HG02943 (cell line): ENCODE results near the gene KRTAP5-5.
"Not testable (repeated sequence)": the region's sequence is repeated elsewhere in the genome, so short reads cannot be mapped to it uniquely, and the experiment has no call there.

Experiments used
- ATAC-seq: cut with Tn5 transposase; IDR thresholded peaks from one replicate; pipeline ENCODE4 v1.9.1; 2021; ENCODE audit warnings: mild to moderate bottlenecking, low read depth, moderate library complexity; ENCODE audit not compliant: unreplicated experiment

KRTAP5-5 gene

DNA sequence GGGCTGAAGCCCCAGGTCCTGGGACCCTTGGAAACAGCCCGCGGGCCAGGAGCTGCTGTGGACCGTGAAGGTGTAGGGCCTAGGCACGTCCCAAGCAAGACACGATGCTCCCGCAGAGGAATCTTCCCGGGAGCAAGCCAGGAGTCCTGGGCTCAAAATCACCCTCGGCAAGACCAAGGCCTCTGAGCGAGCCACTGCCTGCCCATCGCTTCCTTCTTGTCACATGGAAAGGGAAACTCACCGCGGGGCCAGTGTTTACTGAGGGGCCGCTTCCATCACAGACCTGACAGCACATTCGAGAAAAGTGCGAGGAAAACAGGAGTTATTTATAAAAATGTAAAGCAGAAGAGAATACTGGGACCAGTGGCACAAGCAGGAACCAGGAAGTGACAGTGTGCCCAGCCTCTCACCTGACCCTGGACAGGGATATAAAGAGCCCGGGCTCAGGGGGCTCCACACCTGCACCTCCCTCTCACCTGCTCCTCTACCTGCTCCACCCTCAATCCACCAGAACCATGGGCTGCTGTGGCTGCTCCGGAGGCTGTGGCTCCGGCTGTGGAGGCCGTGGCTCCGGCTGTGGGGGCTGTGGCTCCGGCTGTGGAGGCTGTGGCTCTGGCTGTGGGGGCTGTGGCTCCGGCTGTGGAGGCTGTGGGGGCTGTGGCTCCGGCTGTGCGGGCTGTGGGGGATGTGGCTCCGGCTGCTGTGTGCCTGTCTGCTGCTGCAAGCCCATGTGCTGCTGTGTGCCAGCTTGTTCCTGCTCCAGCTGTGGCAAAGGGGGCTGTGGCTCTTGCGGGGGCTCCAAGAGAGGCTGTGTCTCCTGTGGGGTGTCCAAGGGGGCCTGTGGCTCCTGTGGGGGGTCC, at the start of gene KRTAP5-5:
KRTAP5-5 (plus strand) TSS at position 450 of the 860 bp plus-strand sequence; CDS start at position 516, 66 bp downstream.
- ATAC-seq: no peak

DNA sequence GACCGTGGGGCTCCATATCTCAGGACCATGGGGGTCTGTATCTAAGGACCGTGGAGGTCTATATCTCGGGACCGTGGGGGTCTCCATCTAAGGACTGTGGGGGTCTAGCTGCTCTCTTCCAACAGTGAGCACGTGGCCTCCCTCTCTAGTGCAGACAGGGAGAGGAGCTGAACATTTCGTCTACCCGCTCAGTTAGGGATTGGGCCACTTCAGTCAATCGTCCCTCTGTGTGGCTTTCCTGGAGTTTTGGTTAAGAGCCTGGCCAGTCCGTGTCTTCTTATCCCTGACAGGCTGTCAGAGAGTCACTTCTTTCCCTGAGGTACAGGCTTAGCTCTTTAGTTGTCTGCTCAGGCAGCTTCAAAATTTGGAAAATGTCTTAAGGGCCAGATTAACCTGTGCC, 47.6 kb upstream of the KRTAP5-5 start:
- ATAC-seq: no peak

DNA sequence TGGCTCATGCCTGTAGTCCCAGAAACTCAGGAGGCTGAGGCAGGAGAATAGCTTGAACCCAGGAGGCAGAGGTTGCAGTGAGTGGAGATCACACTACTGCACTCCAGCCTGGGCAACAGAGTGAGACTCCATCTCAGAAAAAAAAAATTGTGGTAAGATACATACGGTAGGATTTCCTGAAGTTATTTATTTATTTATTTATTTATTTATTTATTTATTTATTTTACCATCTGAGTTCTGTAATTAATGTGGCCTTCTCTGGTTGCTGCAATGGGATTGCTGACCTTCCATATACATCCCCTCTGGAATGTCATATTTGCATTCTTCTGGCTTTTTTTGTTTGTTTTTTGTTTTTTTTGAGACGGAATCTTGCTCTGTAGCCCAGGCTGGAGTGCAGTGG, 46.7 kb upstream of the KRTAP5-5 start:
- ATAC-seq: not testable (repeated sequence)

GRCh38 chr11:1584661-1585370, 44.8 kb upstream of the KRTAP5-5 start, which contains the start of gene KRTAP5-1:
Gene KRTAP5-1, minus strand, starts transcription at chr11:1585283. Its CDS starts 34 bp downstream, at chr11:1585249.
- ATAC-seq: not testable (repeated sequence)

DNA sequence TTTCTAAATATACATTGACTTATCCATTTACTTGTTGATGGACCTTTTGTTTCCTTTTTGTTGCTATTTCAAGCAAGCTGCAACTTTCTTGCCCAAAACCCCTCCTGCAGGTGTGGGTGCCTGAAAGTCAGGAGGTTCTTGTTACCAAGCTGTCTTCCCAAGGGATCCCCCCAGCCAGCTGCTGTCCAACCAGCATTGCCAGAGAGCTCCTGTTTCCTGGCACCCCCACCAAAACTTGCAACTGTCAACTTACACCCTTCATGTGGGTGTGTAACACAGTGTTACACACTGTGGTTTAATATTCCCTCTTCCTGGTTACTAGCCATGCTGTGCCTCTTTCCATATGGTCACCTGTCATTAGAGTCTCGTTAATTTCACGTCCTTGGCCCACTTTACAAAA, 42.9 kb upstream of the KRTAP5-5 start:
- no peak for ATAC-seq

GRCh38 chr11:1589191-1589963, 40.2 kb upstream of the KRTAP5-5 start:
- not testable (repeated sequence) for ATAC-seq

- ATAC-seq: no peak
Observed at GRCh38 chr11:1589996-1590395, 39.6 kb upstream of the KRTAP5-5 start.

- ATAC-seq: no peak
Observed at GRCh38 chr11:1592628-1593027, 36.9 kb upstream of the KRTAP5-5 start.

DNA sequence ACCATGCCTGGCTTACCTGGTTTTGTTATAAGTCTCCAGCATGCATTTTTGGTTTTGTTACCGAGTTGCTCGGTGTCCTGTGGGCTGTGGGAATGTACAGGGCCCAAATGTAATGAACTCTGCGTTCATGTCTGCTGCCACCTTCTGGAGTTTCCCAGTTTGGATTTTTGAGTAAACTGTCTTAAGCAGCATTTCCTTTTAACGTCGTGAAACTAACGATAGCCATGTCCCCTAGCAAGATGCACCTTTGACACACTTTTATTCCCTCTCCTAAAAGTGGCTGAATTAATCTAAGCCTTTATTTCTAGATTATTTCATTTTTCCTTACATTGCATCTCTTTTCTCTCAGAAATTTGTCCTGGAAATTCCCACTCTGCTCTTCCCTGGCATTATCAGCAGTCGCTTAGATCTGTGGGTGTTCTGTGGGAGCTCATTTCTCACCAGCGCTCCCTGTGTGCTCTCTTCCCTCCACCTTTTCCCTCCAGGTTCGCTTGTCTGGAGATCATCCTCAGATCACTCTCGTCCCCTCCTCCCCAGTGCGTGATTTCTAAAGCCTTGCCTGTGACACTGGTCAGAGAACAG, 33.5 kb upstream of the KRTAP5-5 start:
- ATAC-seq: not testable (repeated sequence)

GRCh38 chr11:1596576-1597121, 32.9 kb upstream of the KRTAP5-5 start:
- ATAC-seq: not testable (repeated sequence)

GRCh38 chr11:1597331-1597993, 32.1 kb upstream of the KRTAP5-5 start:
- ATAC-seq: no peak

- no peak for ATAC-seq
Observed at GRCh38 chr11:1597994-1598380, 31.6 kb upstream of the KRTAP5-5 start, which contains the start of gene KRTAP5-2. Gene KRTAP5-2, minus strand, starts transcription at chr11:1598294. Its CDS starts 44 bp downstream, at chr11:1598250.

- not testable (repeated sequence) for ATAC-seq
Observed at GRCh38 chr11:1598406-1598805, 31.2 kb upstream of the KRTAP5-5 start.

DNA sequence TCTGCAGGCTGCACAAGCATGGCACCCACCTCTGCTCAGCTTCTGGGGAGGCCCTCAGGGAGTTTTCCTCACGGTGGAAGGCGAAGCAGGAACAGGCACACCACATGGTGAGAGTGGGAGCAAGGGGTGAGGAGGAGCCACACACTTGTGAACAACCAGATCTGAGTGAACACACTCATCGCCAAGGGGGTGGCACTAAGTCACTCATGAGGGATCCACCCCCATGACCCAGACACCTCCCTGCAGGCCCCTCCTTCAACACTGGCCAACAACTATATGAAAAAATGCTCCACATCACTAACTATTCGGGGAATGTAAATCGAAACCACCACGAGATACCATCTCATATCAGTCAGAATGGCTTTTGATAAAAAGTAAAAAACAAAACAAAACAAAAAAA, 30.8 kb upstream of the KRTAP5-5 start:
- ATAC-seq: no peak

DNA sequence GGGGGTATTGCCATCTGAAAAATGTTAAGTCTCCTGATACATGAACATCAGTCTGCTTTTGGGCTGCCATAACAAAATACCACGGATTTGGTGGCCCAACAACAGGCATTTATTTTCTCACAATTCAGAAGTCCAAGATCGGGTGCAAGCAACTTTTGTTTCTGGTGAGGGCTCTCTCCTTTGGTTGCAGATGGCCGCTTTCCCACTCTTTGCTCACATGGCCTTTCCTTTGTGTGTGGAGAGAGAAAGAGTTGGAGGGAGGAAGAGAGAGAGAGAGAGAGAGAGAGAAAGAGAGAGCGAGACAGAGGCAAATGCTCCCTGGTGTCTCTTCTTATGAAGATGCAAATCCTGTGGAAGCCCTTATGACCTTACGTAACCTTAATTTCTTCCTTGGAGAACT, 28.9 kb upstream of the KRTAP5-5 start:
- ATAC-seq: no peak

- ATAC-seq: not testable (repeated sequence)
Observed at GRCh38 chr11:1601663-1602062, 27.9 kb upstream of the KRTAP5-5 start.

DNA sequence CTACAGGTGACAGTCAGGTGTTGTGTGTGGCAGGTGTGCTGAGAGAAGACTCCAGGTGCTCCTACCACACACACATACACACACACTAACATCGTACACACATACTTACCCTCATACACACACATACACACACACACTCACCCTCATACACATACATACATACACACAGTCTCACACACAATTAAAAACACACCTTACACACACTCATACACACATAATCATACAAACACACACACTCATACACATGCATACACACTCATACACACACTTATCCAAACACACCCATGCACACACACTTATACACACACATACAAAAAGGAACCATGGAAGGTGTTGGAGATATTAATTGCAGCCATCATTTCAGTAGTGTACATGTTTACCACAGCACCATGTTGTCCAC, 25.9 kb upstream of the KRTAP5-5 start:
- no peak for ATAC-seq

- ATAC-seq: no peak
Observed at GRCh38 chr11:1604181-1604580, 25.4 kb upstream of the KRTAP5-5 start.

- ATAC-seq: no peak
Observed at GRCh38 chr11:1604711-1605110, 24.9 kb upstream of the KRTAP5-5 start.
